Measurements from ENCODE around the gene GPR12. TPM values are rescaled to one million over a fixed set of nuclear protein-coding genes. Genes with fewer than 3 reads are reported as not detected.
A peak's percentile ranks its signal among the peaks of the same experiment; 100 is the strongest.

The GPR12 gene
- total RNA-seq, 3 donors from 2014 or later = not detected

DNA sequence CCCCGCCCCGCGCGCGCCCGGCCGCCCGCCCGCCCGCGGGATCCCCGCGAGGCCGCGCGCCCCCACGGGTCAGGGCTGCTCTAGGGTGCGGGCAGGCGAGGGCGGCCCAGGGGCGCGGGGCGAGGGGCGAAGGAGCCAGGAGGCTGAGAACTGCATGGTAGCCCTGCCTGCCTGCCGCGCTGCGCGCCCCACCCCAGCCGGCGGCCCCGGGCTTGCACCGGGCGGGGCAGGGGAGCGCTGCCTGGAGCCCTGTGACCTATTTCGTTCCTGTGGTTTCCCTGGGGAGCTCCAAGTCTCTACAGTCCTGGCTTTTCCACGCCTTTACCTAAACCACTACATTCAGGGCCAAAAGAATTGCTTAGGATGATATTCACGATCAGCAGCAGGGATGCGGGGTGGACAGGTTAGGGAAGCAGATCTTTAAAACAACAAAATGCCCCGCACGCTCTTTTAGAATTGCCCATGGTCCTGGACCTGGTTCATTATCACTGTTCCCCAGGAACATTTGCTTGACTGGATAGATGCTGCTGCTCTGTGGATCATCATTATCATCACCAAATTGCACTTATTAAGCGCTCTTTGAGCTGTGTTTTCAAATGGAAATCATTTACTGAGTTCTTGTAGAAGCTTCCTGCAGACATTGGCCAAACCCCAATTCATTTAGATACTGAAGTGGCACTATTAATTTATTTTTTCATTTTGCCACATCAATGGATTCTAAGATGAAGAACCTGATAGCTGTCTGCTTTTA, 421 bp upstream of the GPR12 start:
- DNase-seq (no peak), ATAC-seq (peak; percentile 51 to 67)
- no peaks in the 10 kb centered on the region for H3K9me3 Mint-ChIP-seq
- peaks cover 7% of the 10 kb centered on the region for H3K4me1 Mint-ChIP-seq (ENCODE audit: low read depth)
- H3K4me3 Mint-ChIP-seq = no peak overlapping the region
- peaks cover 52% of the 10 kb centered on the region for H3K27me3 Mint-ChIP-seq (ENCODE audit: low read depth)
- H3K36me3 Mint-ChIP-seq (ENCODE audit: insufficient read depth) = no peaks in the 10 kb centered on the region

DNA sequence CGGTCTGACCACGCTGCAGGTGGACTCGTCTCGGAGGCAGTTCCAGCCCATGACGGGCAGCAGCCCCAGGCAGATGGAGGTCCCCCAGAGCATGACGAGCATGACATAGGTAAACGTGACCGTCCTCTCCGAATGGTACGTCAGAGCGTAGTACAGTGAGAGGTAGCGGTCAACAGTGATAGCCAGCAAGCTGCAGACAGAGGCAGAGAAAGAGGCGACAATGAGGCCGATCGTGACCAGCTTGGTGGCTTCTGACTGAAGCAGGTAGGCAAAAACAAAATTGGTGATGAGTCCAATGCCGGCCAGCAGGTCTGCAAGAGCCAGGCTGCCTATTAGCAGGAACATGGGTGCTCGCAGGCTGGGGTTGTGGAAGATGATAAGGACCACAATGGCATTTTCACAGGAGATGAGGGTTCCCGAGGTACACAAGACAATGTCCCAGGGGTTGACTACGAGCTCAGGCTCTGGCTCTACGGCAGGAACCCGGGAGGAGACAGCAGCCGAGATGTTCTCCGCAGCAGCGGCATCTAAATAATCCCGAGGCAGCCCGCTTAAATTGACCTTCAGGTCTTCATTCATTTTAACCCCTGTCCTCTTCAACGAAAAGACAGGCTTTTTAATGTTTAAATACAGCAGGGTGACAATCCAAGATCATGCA, 1.2 kb downstream of the GPR12 start:
- ATAC-seq = no peak
- peaks cover 7% of the 10 kb centered on the region for H3K4me1 Mint-ChIP-seq (ENCODE audit: low read depth)
- peak overlapping the region; percentile 65 for H3K4me3 Mint-ChIP-seq
- DNase-seq = no peak
- no peaks in the 10 kb centered on the region for H3K9me3 Mint-ChIP-seq
- no peaks in the 10 kb centered on the region for H3K36me3 Mint-ChIP-seq (ENCODE audit: insufficient read depth)
- peaks cover 54% of the 10 kb centered on the region for H3K27me3 Mint-ChIP-seq (ENCODE audit: low read depth)

- Mint-ChIP-seq H3K36me3 (ENCODE audit: insufficient read depth) (no peaks in the 10 kb centered on the region), H3K9me3 (no peaks in the 10 kb centered on the region), H3K4me3 (no peak overlapping the region), H3K4me1 (ENCODE audit: low read depth) (peaks cover 7% of the 10 kb centered on the region), H3K27me3 (ENCODE audit: low read depth) (peaks cover 49% of the 10 kb centered on the region)
- no peak for ATAC-seq
- DNase-seq = no peak
Measured at GRCh38 chr13:26758496-26759157, 2.0 kb downstream of the GPR12 start.

DNA sequence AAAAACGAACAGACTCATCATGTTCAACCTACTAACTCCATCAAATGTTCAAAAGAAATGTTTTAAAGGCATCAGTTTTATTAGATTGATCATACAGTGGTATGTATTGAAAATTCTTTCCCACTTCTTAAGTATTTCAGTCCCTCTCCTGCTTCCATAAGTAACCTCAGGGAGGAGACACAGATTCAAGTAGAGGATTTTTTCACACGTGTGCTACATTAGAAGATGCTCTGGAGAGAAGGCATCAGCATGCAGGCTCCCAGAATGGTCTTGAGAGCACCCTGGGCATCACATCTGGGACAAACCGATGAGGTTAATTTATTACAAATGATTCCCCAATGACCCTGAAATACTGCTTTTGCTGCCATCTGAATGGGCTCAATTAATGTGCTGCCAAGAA, 3.6 kb downstream of the GPR12 start:
- H3K4me3 Mint-ChIP-seq = no peak overlapping the region
- peaks cover 38% of the 10 kb centered on the region for H3K27me3 Mint-ChIP-seq (ENCODE audit: low read depth)
- H3K4me1 Mint-ChIP-seq (ENCODE audit: low read depth) = peaks cover 7% of the 10 kb centered on the region

DNA sequence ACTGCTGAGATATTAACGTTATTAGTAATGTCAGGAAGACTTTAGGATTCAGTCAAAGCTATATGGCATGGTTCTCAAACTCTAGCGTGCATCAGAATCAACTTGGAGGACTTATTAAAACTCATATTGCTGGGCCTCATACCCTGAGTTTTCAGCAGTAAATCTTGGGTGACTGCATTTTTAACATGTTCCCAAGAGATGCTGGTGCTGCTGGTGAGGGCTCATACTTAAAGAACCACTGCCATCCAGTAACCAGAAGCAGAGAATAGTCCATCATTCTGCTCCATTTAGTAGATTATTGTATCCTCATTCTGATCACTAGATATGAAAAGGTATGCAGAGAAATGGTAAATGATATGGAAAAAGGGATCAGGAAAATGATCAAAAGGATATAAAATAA, 7.9 kb downstream of the GPR12 start:
- H3K4me1 Mint-ChIP-seq (ENCODE audit: low read depth) = no peaks in the 10 kb centered on the region
- no peak for ATAC-seq
- no peak for DNase-seq
- H3K4me3 Mint-ChIP-seq = no peak overlapping the region
- H3K9me3 Mint-ChIP-seq = no peaks in the 10 kb centered on the region
- H3K36me3 Mint-ChIP-seq (ENCODE audit: insufficient read depth) = no peaks in the 10 kb centered on the region
- H3K27me3 Mint-ChIP-seq (ENCODE audit: low read depth) = peaks cover 18% of the 10 kb centered on the region

More for the DNA sequence above, 3.6 kb downstream of the GPR12 start:
- ATAC-seq (no peak), DNase-seq (no peak)
- Mint-ChIP-seq H3K9me3 (no peaks in the 10 kb centered on the region), H3K36me3 (ENCODE audit: insufficient read depth) (no peaks in the 10 kb centered on the region)

- H3K27me3 Mint-ChIP-seq (ENCODE audit: low read depth) = peaks cover 24% of the 10 kb centered on the region
- DNase-seq (no peak), ATAC-seq (no peak)
- H3K4me3 Mint-ChIP-seq = no peak overlapping the region
- no peaks in the 10 kb centered on the region for H3K9me3 Mint-ChIP-seq
- H3K36me3 Mint-ChIP-seq (ENCODE audit: insufficient read depth) = no peaks in the 10 kb centered on the region
- no peaks in the 10 kb centered on the region for H3K4me1 Mint-ChIP-seq (ENCODE audit: low read depth)
Measured at GRCh38 chr13:26749905-26750304, 10.7 kb downstream of the GPR12 start.

DNA sequence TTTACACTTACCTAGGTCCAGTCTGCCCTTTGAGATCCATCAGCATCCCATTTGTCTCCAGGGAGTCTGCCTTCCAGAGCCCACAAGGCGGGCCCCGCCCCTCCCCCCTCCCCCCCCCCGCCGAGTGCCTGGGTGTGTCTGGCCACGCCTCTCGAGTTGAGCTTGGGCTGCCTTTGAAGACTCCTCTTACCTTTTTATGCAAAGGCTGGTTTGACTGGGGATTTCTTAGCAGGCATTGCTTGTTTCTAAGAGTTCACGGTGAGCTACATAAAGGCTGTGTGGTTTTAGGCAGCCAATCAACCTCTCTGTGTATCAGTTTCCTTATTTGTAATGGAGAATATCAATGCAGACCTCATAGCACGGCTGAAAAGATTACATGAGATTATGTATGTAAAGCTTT, 11.3 kb downstream of the GPR12 start:
- Mint-ChIP-seq H3K4me3 (no peak overlapping the region), H3K36me3 (ENCODE audit: insufficient read depth) (no peaks in the 10 kb centered on the region), H3K4me1 (ENCODE audit: low read depth) (no peaks in the 10 kb centered on the region), H3K9me3 (no peaks in the 10 kb centered on the region), H3K27me3 (ENCODE audit: low read depth) (peaks cover 24% of the 10 kb centered on the region)
- peak; percentile 18 to 69 for ATAC-seq
- no peak for DNase-seq

- Mint-ChIP-seq H3K27me3 (ENCODE audit: low read depth) (peaks cover 26% of the 10 kb centered on the region), H3K4me1 (ENCODE audit: low read depth) (no peaks in the 10 kb centered on the region), H3K36me3 (ENCODE audit: insufficient read depth) (no peaks in the 10 kb centered on the region), H3K9me3 (no peaks in the 10 kb centered on the region), H3K4me3 (no peak overlapping the region)
- ATAC-seq (no peak), DNase-seq (no peak)
Measured at GRCh38 chr13:26747706-26748105, 12.9 kb downstream of the GPR12 start.

GRCh38 chr13:26743971-26744370, 16.6 kb downstream of the GPR12 start:
- H3K4me3 Mint-ChIP-seq = no peak overlapping the region
- DNase-seq = no peak
- peaks cover 28% of the 10 kb centered on the region for H3K27me3 Mint-ChIP-seq (ENCODE audit: low read depth)
- ATAC-seq = no peak
- H3K9me3 Mint-ChIP-seq = peaks cover 6% of the 10 kb centered on the region
- H3K4me1 Mint-ChIP-seq (ENCODE audit: low read depth) = no peaks in the 10 kb centered on the region
- H3K36me3 Mint-ChIP-seq (ENCODE audit: insufficient read depth) = no peaks in the 10 kb centered on the region

DNA sequence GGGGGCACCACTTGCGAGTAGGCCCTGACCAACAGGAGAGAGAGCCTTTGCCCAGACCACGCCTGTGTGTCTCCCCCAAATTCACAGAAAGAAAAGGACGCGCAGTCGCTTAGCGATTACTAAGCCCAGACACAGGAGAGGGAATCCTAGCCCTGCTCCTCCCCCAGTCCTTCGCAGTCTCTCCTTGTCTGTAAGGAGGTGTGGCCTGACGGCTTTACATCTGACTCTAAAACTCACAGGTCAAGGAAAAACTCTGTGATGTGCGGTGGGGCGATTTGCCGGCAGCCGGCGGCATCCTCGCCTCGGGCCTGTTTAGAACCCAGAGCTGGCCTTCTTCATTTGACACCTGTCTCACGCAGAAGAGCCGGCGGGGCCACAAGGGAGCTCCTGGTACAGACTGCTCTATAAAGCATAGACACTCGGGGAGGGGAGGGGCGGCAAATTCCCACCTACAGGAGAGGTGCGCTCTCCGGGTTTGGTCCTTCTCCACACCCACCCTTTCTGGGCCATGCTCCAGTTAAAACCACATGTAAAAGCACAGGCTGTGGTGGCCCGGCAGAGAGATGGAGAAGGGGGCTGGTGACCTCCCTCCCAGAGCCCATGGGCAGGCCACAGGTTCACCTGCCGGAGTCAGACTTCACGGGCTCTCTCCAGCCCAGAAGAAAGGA, 17.8 kb downstream of the GPR12 start:
- Mint-ChIP-seq H3K4me1 (ENCODE audit: low read depth) (no peaks in the 10 kb centered on the region), H3K9me3 (peaks cover 11% of the 10 kb centered on the region), H3K4me3 (no peak overlapping the region), H3K27me3 (ENCODE audit: low read depth) (peaks cover 28% of the 10 kb centered on the region), H3K36me3 (ENCODE audit: insufficient read depth) (peaks cover 1% of the 10 kb centered on the region)
- DNase-seq = no peak
- no peak for ATAC-seq

- DNase-seq = no peak
- no peak overlapping the region for H3K4me3 Mint-ChIP-seq
- no peak for ATAC-seq
- H3K4me1 Mint-ChIP-seq (ENCODE audit: low read depth) = no peaks in the 10 kb centered on the region
- peaks cover 10% of the 10 kb centered on the region for H3K27me3 Mint-ChIP-seq (ENCODE audit: low read depth)
- peaks cover 18% of the 10 kb centered on the region for H3K9me3 Mint-ChIP-seq
- H3K36me3 Mint-ChIP-seq (ENCODE audit: insufficient read depth) = peaks cover 1% of the 10 kb centered on the region
Measured at GRCh38 chr13:26735677-26736076, 24.9 kb downstream of the GPR12 start.

GRCh38 chr13:26727633-26728032, 33.0 kb downstream of the GPR12 start:
- H3K4me1 Mint-ChIP-seq (ENCODE audit: low read depth) = no peaks in the 10 kb centered on the region
- no peak overlapping the region for H3K4me3 Mint-ChIP-seq
- no peaks in the 10 kb centered on the region for H3K36me3 Mint-ChIP-seq (ENCODE audit: insufficient read depth)
- no peaks in the 10 kb centered on the region for H3K27me3 Mint-ChIP-seq (ENCODE audit: low read depth)
- no peak for ATAC-seq
- H3K9me3 Mint-ChIP-seq = no peaks in the 10 kb centered on the region
- no peak for DNase-seq

- peaks cover 3% of the 10 kb centered on the region for H3K4me1 Mint-ChIP-seq (ENCODE audit: low read depth)
- H3K27me3 Mint-ChIP-seq (ENCODE audit: low read depth) = no peaks in the 10 kb centered on the region
- no peak for DNase-seq
- no peaks in the 10 kb centered on the region for H3K36me3 Mint-ChIP-seq (ENCODE audit: insufficient read depth)
- ATAC-seq = no peak
- H3K9me3 Mint-ChIP-seq = no peaks in the 10 kb centered on the region
- H3K4me3 Mint-ChIP-seq = no peak overlapping the region
Measured at GRCh38 chr13:26727122-26727521, 33.5 kb downstream of the GPR12 start.

- Mint-ChIP-seq H3K4me3 (no peak overlapping the region), H3K36me3 (ENCODE audit: insufficient read depth) (no peaks in the 10 kb centered on the region), H3K4me1 (ENCODE audit: low read depth) (peaks cover 7% of the 10 kb centered on the region), H3K9me3 (no peaks in the 10 kb centered on the region), H3K27me3 (ENCODE audit: low read depth) (no peaks in the 10 kb centered on the region)
- no peak for DNase-seq
- no peak for ATAC-seq
Measured at GRCh38 chr13:26726684-26727083, 33.9 kb downstream of the GPR12 start.
